ENCODE results near the gene RANBP3. TPM values are rescaled to one million over a fixed set of nuclear protein-coding genes. Genes with fewer than 3 reads are reported as not detected.
"Not testable (repeated sequence)": the region's sequence is repeated elsewhere in the genome, so short reads cannot be mapped to it uniquely, and the experiment has no call there.

RANBP3 gene
- total RNA-seq, 2 experiments from 2014 or later: 74.3 to 87.5 TPM

DNA sequence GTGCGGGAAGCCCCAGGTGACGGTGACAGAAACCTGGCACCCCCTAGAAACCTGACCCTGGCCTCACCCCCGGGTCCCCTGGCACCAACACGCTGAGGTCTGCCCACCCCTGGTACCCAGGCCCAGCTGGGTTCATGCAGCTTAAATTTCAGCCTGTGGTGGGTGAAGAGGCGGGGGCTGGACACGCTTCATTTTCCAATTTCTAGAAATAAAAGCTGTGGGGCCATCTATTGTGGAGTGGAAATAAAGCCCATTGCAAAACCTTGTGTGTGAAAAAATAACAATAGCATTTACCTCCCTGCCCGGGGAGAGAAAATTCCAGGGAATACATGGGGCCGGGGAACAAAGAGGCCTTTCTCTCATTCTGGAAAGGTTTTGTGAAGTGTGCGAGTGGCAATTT lies 100.1 kb downstream of the RANBP3 start:
- DNase-seq: no peak
- Mint-ChIP-seq H3K27ac (no peak overlapping the region), H3K36me3 (ENCODE audit: low read depth) (no peaks in the 10 kb centered on the region), H3K4me1 (ENCODE audit: low read depth) (no peaks in the 10 kb centered on the region), H3K4me3 (no peak overlapping the region), H3K9me3 (no peaks in the 10 kb centered on the region), H3K27me3 (peaks cover 10% of the 10 kb centered on the region)
- intact Hi-C loops (cut with micrococcal nuclease): no loop called here
- no peak for ATAC-seq
- POLR2A ChIA-PET: no interaction called here
- no peak for TF ChIP-seq CTCF (IDR thresholded peaks at IDR 0.05)
- CTCF ChIA-PET: interaction anchor here (1.1 kb wide), 1 partner anchor 74 kb away, joined by 3 read pairs; the partner anchor contains the start of gene NRTN

GRCh38 chr19:5877427-5877826 lies 100.5 kb downstream of the RANBP3 start:
- no peak for TF ChIP-seq CTCF (IDR thresholded peaks at IDR 0.05)
- ChIA-PET POLR2A (no interaction called here), CTCF (interaction anchor here (1.1 kb wide), 1 partner anchor 73 kb away, joined by 3 read pairs; the partner anchor contains the start of gene NRTN)
- no peaks in the 10 kb centered on the region for H3K36me3 Mint-ChIP-seq (ENCODE audit: low read depth)
- no peak for ATAC-seq
- H3K4me3 Mint-ChIP-seq: no peak overlapping the region
- no peaks in the 10 kb centered on the region for H3K4me1 Mint-ChIP-seq (ENCODE audit: low read depth)
- no peak for DNase-seq
- H3K27me3 Mint-ChIP-seq: peaks cover 10% of the 10 kb centered on the region
- intact Hi-C loops (cut with micrococcal nuclease): no loop called here
- H3K27ac Mint-ChIP-seq: no peak overlapping the region
- H3K9me3 Mint-ChIP-seq: no peaks in the 10 kb centered on the region

DNA sequence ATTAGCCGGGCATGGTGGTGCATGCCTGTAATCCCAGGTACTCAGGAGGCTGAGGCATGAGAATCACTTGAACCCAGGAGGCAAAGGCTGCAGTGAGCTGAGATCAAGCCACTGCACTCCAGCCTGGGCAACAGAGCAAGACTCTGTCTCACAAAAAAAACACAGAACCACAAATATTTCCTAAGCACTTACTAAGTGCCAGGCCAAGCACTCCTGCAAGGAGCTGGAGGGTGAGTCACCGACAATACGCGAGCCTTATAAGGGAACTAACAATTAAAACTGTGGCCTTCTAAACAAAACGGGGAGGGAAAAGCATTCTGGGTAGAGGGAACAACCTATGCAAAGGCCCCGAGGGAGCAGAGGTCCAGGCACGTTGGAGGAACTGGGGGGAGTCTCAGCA lies 103.4 kb downstream of the RANBP3 start:
- ATAC-seq; H3K27me3 Mint-ChIP-seq; intact Hi-C loops (cut with micrococcal nuclease); CTCF ChIA-PET; H3K9me3 Mint-ChIP-seq; H3K36me3 Mint-ChIP-seq (ENCODE audit: low read depth); POLR2A ChIA-PET; H3K4me3 Mint-ChIP-seq; H3K4me1 Mint-ChIP-seq (ENCODE audit: low read depth); H3K27ac Mint-ChIP-seq; DNase-seq: not testable (repeated sequence)

GRCh38 chr19:5873617-5874199 lies 104.2 kb downstream of the RANBP3 start:
- no peak for TF ChIP-seq CTCF (IDR thresholded peaks at IDR 0.05)
- H3K27me3 Mint-ChIP-seq: no peaks in the 10 kb centered on the region
- H3K36me3 Mint-ChIP-seq (ENCODE audit: low read depth): no peaks in the 10 kb centered on the region
- intact Hi-C loops (cut with micrococcal nuclease): no loop called here
- H3K9me3 Mint-ChIP-seq: no peaks in the 10 kb centered on the region
- CTCF ChIA-PET: interaction anchor here (0.8 kb wide), 1 partner anchor 70 kb away, joined by 3 read pairs; no protein-coding TSS in a partner anchor
- DNase-seq (no peak), ATAC-seq (no peak)
- no peak overlapping the region for H3K27ac Mint-ChIP-seq
- H3K4me3 Mint-ChIP-seq: no peak overlapping the region
- POLR2A ChIA-PET: no interaction called here
- no peaks in the 10 kb centered on the region for H3K4me1 Mint-ChIP-seq (ENCODE audit: low read depth)

- no peak for TF ChIP-seq CTCF (IDR thresholded peaks at IDR 0.05)
- intact Hi-C loops (cut with micrococcal nuclease): no loop called here
- Mint-ChIP-seq H3K27me3 (no peaks in the 10 kb centered on the region), H3K27ac (no peak overlapping the region), H3K36me3 (ENCODE audit: low read depth) (no peaks in the 10 kb centered on the region), H3K4me3 (no peak overlapping the region), H3K9me3 (no peaks in the 10 kb centered on the region), H3K4me1 (ENCODE audit: low read depth) (no peaks in the 10 kb centered on the region)
- ATAC-seq (no peak), DNase-seq (no peak)
- CTCF ChIA-PET: interaction anchor here (2.4 kb wide), 1 partner anchor 67 kb away, joined by 7 read pairs; no protein-coding TSS in a partner anchor
- POLR2A ChIA-PET: no interaction called here
Observed at GRCh38 chr19:5870986-5871394, 107.0 kb downstream of the RANBP3 start.
